SK-N-SH (cell line): ENCODE measurements around the gene CYP3A5. TPM values are rescaled to one million over a fixed set of nuclear protein-coding genes. Genes with fewer than 3 reads are reported as not detected.

Experiments used
- CTCF ChIA-PET: fragments of 300-600, 350-600 bp; formaldehyde crosslinking; extraction: SDS; loops from one replicate; lab custom pipeline; 2021; lab: Yijun Ruan, JAX
- POLR2A ChIA-PET: fragments of 350-600 bp; sonication (Branson Sonifier 250); formaldehyde crosslinking; extraction: SDS; loops from one replicate; lab custom pipeline; 2020; ENCODE audit warnings: antibody characterized with exemption, inconsistent platforms; lab: Yijun Ruan, JAX
- DNase-seq: peaks from one replicate; pipeline ENCODE4 v3.0.0; 2012
- H2AFZ ChIP-seq: fragments of 200-600 bp; sonication (generic); 2 replicates; pipeline ENCODE4 v1.8.1; 2016; ENCODE audit warnings: antibody characterized with exemption, mild to moderate bottlenecking, low read depth
- H3F3A ChIP-seq: fragments of 200-600 bp; sonication (generic); replicated peaks from 2 replicates; pipeline ENCODE3; 2016; ENCODE audit warnings: antibody characterized with exemption, mild to moderate bottlenecking; ENCODE audit not compliant: insufficient read depth
- H3K27ac ChIP-seq, 2 experiments: fragments of 200-500 bp in 1 of 2; fragments of 200-600 bp in 1 of 2; sonication (Bioruptor generic) in 1 of 2; sonication (generic), shearing (Covaris generic) in 1 of 2; 2 replicates each; pipeline versions ENCODE4 v1.5.1 to v1.6.1; 2014 to 2016; ENCODE audit warnings: low read depth in 2 of 2, inconsistent platforms in 1 of 2, low read length in 1 of 2, mild to moderate bottlenecking in 1 of 2, mixed read lengths in 1 of 2
- H3K27me3 ChIP-seq: fragments of 200-600 bp; sonication (generic), shearing (Covaris generic); 2 replicates; pipeline ENCODE4 v1.6.1; 2016; ENCODE audit warnings: mixed run types; ENCODE audit not compliant: insufficient read depth
- H3K36me3 ChIP-seq, 2 experiments: fragments of 200-500 bp in 1 of 2; fragments of 200-600 bp in 1 of 2; sonication (Bioruptor generic) in 1 of 2; sonication (generic) in 1 of 2; replicated peaks in 1 of 2; 2 replicates each; pipeline versions ENCODE3 to v1.5.1; 2014 to 2016; ENCODE audit warnings: low read length in 1 of 2, mild to moderate bottlenecking in 1 of 2; ENCODE audit not compliant: insufficient read depth in 2 of 2, control insufficient read depth in 1 of 2
- H3K4me1 ChIP-seq, 2 experiments: fragments of 200-500 bp in 1 of 2; fragments of 200-600 bp in 1 of 2; sonication (Bioruptor generic) in 1 of 2; sonication (generic), shearing (Covaris generic) in 1 of 2; 2 replicates each; pipeline versions ENCODE4 v1.5.1 to v1.6.1; 2014 to 2016; ENCODE audit warnings: low read depth in 1 of 2, low read length in 1 of 2, mixed run types in 1 of 2; ENCODE audit not compliant: insufficient read depth in 2 of 2, control insufficient read depth in 1 of 2
- H3K4me2 ChIP-seq: fragments of 200-600 bp; sonication (generic), shearing (Covaris generic); 2 replicates; pipeline ENCODE4 v1.6.1; 2017; ENCODE audit warnings: mixed run types
- H3K4me3 ChIP-seq, 2 experiments: fragments of 200-500 bp in 1 of 2; fragments of 200-600 bp in 1 of 2; sonication (Bioruptor generic) in 1 of 2; sonication (generic), shearing (Covaris generic) in 1 of 2; 2 replicates each; pipeline versions ENCODE4 v1.5.1 to v1.8.1; 2014 to 2016; ENCODE audit warnings: low read depth in 2 of 2, inconsistent platforms in 1 of 2, low read length in 1 of 2, mild to moderate bottlenecking in 1 of 2, mixed read lengths in 1 of 2, moderate library complexity in 1 of 2
- H3K79me2 ChIP-seq: fragments of 200-600 bp; sonication (generic); 2 replicates; pipeline ENCODE4 v1.8.1; 2017; ENCODE audit warnings: mild to moderate bottlenecking; ENCODE audit not compliant: insufficient read depth
- H3K9ac ChIP-seq: fragments of 200-600 bp; sonication (generic); 2 replicates; pipeline ENCODE4 v1.6.1; 2017; ENCODE audit warnings: mixed run types
- H3K9me2 ChIP-seq: fragments of 200-600 bp; sonication (generic); 2 replicates; pipeline ENCODE4 v1.6.1; 2017; ENCODE audit warnings: mixed run types
- H3K9me3 ChIP-seq: fragments of 200-600 bp; sonication (generic); 2 replicates; pipeline ENCODE4 v1.6.1; 2017; ENCODE audit warnings: mixed run types, mild to moderate bottlenecking, moderate library complexity
- H4K20me1 ChIP-seq: fragments of 200-600 bp; sonication (generic); 2 replicates; pipeline ENCODE4 v1.6.1; 2017; ENCODE audit warnings: mild to moderate bottlenecking, mixed run types; ENCODE audit not compliant: insufficient read depth
- CHD2 ChIP-seq: fragments of 150-350 bp; IDR thresholded peaks from 2 replicates; pipeline ENCODE4 v1.6.1; 2018; ENCODE audit warnings: low read length; ENCODE audit not compliant: partially characterized antibody
- CTCF ChIP-seq: fragments of 200-600 bp; sonication (generic); IDR thresholded peaks from 2 replicates; pipeline ENCODE4 v1.6.1; 2017; ENCODE audit warnings: antibody characterized with exemption, mild to moderate bottlenecking, moderate library complexity
- FOSL2 ChIP-seq: IDR thresholded peaks from 2 replicates; pipeline ENCODE4 v1.4.0; 2012; ENCODE audit warnings: low read depth, mild to moderate bottlenecking, moderate library complexity, borderline replicate concordance
- FOXJ3 ChIP-seq: sonication (generic); formaldehyde crosslinking; IDR thresholded peaks from 2 replicates; pipeline ENCODE4 v1.5.1; 2020; ENCODE audit warnings: mild to moderate bottlenecking, missing genetic modification reagents
- GATA2 ChIP-seq: sonication (generic); formaldehyde crosslinking; IDR thresholded peaks from 2 replicates; pipeline ENCODE4 v1.5.0; 2020; ENCODE audit warnings: mild to moderate bottlenecking, missing genetic modification reagents
- MEF2A ChIP-seq: IDR thresholded peaks from 2 replicates; pipeline ENCODE4 v1.4.0; 2012; ENCODE audit warnings: low read depth, borderline replicate concordance
- NFIC ChIP-seq: IDR thresholded peaks from 2 replicates; pipeline ENCODE4 v1.4.0; 2012; ENCODE audit warnings: borderline replicate concordance
- RAD21 ChIP-seq: IDR thresholded peaks from 2 replicates; pipeline ENCODE4 v1.6.1; 2012; ENCODE audit warnings: mild to moderate bottlenecking, low read length
- TAF1 ChIP-seq: IDR thresholded peaks from 2 replicates; pipeline ENCODE4 v1.6.1; 2012; ENCODE audit warnings: low read depth, mild to moderate bottlenecking, low read length, moderate library complexity, borderline replicate concordance
- TEAD4 ChIP-seq: IDR thresholded peaks from 2 replicates; pipeline ENCODE4 v1.4.0; 2012; ENCODE audit warnings: mild to moderate bottlenecking, borderline replicate concordance; ENCODE audit not compliant: insufficient read depth
- USF1 ChIP-seq: IDR thresholded peaks from 2 replicates; pipeline ENCODE4 v1.4.0; 2012; ENCODE audit warnings: low read depth, borderline replicate concordance
- YY1 ChIP-seq: IDR thresholded peaks from 2 replicates; pipeline ENCODE4 v1.4.0; 2012; ENCODE audit warnings: low read depth, mild to moderate bottlenecking
- WGBS: methylation state at CpG from one replicate; pipeline ENCODE4 v1.1.6; 2017; ENCODE audit warnings: low lambda C conversion rate; 5-methylcytosine and 5-hydroxymethylcytosine counted together
- polyA plus RNA-seq, 3 experiments: library from polyadenylated mRNA; depleted of rRNA; stranded (reverse); fragments of >200 nt; gene quantifications; 2 replicates each; pipeline ENCODE4 v1.2.3, GENCODE V29; 2012
- TF ChIP-seq, protein P1 (sequence below): IDR thresholded peaks from 2 replicates; pipeline ENCODE4 v1.4.0; 2012; ENCODE audit warnings: low read depth, borderline replicate concordance
- TF ChIP-seq, protein P2 (sequence below): IDR thresholded peaks from 2 replicates; pipeline ENCODE4; 2012

CYP3A5 gene
- polyA plus RNA-seq, 1 of the 3 experiments (the other 2 are of a cell fraction), result 0.25 TPM

DNA sequence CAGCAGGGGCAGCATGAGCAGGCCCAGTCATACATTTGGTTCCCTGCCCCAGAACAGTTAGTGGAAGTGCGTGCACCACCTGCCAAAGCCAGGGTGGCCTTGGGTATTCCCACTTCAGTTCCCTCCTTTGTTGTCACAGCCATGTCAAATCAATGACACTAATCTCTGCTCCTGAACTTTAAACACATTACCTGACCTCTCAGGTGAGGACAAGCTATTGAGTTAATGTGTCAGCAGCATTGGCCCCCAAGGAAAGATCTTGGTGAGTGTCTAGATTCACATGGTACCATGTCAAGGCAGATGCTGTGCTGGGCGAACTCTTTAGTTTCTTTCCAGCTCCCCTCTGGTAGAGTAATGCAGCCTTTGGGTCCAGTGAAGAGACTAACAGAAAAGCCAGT, 2.1 kb downstream of the CYP3A5 start (continued):
- TF ChIP-seq, protein P1, sequence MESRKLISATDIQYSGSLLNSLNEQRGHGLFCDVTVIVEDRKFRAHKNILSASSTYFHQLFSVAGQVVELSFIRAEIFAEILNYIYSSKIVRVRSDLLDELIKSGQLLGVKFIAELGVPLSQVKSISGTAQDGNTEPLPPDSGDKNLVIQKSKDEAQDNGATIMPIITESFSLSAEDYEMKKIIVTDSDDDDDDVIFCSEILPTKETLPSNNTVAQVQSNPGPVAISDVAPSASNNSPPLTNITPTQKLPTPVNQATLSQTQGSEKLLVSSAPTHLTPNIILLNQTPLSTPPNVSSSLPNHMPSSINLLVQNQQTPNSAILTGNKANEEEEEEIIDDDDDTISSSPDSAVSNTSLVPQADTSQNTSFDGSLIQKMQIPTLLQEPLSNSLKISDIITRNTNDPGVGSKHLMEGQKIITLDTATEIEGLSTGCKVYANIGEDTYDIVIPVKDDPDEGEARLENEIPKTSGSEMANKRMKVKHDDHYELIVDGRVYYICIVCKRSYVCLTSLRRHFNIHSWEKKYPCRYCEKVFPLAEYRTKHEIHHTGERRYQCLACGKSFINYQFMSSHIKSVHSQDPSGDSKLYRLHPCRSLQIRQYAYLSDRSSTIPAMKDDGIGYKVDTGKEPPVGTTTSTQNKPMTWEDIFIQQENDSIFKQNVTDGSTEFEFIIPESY, result no peak
- TF ChIP-seq NFIC, result no peak

GRCh38 chr7:99677013-99677647, 2.7 kb downstream of the CYP3A5 start:
- Histone ChIP-seq H3K4me1 (peaks cover 0 to 5% of the 10 kb centered on the region in 2 experiments; a peak in 1 of 4 replicates), H3F3A (no peaks in the 10 kb centered on the region), H3K4me3 (no peak overlapping the region), H3K9me3 (no peaks in the 10 kb centered on the region), H3K9me2 (no peaks in the 10 kb centered on the region), H4K20me1 (no peaks in the 10 kb centered on the region), H2AFZ (no peak overlapping the region), H3K36me3 (no peaks in the 10 kb centered on the region), H3K4me2 (no peak overlapping the region), H3K79me2 (no peaks in the 10 kb centered on the region), H3K27me3 (no peaks in the 10 kb centered on the region), H3K27ac (no peak overlapping the region), H3K9ac (no peak overlapping the region)
- CTCF ChIA-PET, result no interaction called here
- POLR2A ChIA-PET, result no interaction called here
- no peak for DNase-seq
- TF ChIP-seq TAF1, result no peak
- WGBS, result 50% methylated on average over 4 of the region's 4 CpGs

- ChIA-PET POLR2A (no interaction called here), CTCF (no interaction called here)
- H3K27ac ChIP-seq, result no peak overlapping the region
- DNase-seq, result no peak
- H3K9me2 ChIP-seq, result no peaks in the 10 kb centered on the region
- H3K9me3 ChIP-seq, result no peaks in the 10 kb centered on the region
- no peak overlapping the region for H2AFZ ChIP-seq
- H3K79me2 ChIP-seq, result no peaks in the 10 kb centered on the region
- no peaks in the 10 kb centered on the region for H3K36me3 ChIP-seq
- H3K4me3 ChIP-seq, result no peak overlapping the region
- 11% methylated on average over 2 of the region's 2 CpGs for whole genome bisulfite sequencing
- TF ChIP-seq CTCF, result no peak
- no peak for TF ChIP-seq TEAD4
- no peak for TF ChIP-seq NFIC
- no peak for TF ChIP-seq FOSL2
- TF ChIP-seq CHD2, result no peak
- TF ChIP-seq MEF2A, result no peak
- TF ChIP-seq, protein P2, sequence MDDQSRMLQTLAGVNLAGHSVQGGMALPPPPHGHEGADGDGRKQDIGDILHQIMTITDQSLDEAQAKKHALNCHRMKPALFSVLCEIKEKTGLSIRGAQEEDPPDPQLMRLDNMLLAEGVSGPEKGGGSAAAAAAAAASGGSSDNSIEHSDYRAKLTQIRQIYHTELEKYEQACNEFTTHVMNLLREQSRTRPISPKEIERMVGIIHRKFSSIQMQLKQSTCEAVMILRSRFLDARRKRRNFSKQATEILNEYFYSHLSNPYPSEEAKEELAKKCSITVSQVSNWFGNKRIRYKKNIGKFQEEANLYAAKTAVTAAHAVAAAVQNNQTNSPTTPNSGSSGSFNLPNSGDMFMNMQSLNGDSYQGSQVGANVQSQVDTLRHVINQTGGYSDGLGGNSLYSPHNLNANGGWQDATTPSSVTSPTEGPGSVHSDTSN, result no peak
- TF ChIP-seq USF1, result no peak
- no peak for TF ChIP-seq YY1
- TF ChIP-seq RAD21, result no peak
- TF ChIP-seq GATA2 (CRISPR knock-in tag), result no peak
- no peak for TF ChIP-seq FOXJ3
- TF ChIP-seq, all 33 proteins: peak for 0
- H3K4me1 ChIP-seq, result peaks cover 0 to 5% of the 10 kb centered on the region in 2 experiments; a peak in 1 of 4 replicates
- no peaks in the 10 kb centered on the region for H3F3A ChIP-seq
- no peaks in the 10 kb centered on the region for H3K27me3 ChIP-seq
- no peak overlapping the region for H3K4me2 ChIP-seq
- H4K20me1 ChIP-seq, result no peaks in the 10 kb centered on the region
- H3K9ac ChIP-seq, result no peak overlapping the region
These were observed 4.6 kb downstream of the CYP3A5 start for GRCh38 chr7:99674995-99675742.
